ENCODE results near the gene BCL11A. TPM values are rescaled to one million over a fixed set of nuclear protein-coding genes. Genes with fewer than 3 reads are reported as not detected.

Gene BCL11A
- total RNA-seq, 4 donors from 2014 or later: 0.28 to 5.0 (median 1.1) TPM

- ATAC-seq (ENCODE audit: low FRiP score) (no peak), DNase-seq (ENCODE audit: low spot score) (no peak)
- TF ChIP-seq CTCF (IDR thresholded peaks at IDR 0.05): no peak
Observed at GRCh38 chr2:60486067-60486466, 67.4 kb downstream of the BCL11A start.

GRCh38 chr2:60485550-60485949 is 67.9 kb downstream of the BCL11A start:
- ATAC-seq (ENCODE audit: low FRiP score): no peak
- no peak for DNase-seq (ENCODE audit: low spot score)
- TF ChIP-seq CTCF (IDR thresholded peaks at IDR 0.05): no peak

- DNase-seq (ENCODE audit: low spot score) (no peak), ATAC-seq (ENCODE audit: low FRiP score) (no peak)
- no peak for TF ChIP-seq CTCF (IDR thresholded peaks at IDR 0.05)
Observed at GRCh38 chr2:60485055-60485454, 68.4 kb downstream of the BCL11A start.

- DNase-seq (ENCODE audit: low spot score) (no peak), ATAC-seq (ENCODE audit: low FRiP score) (no peak)
- no peak for TF ChIP-seq CTCF (IDR thresholded peaks at IDR 0.05)
Observed at GRCh38 chr2:60484133-60484645, 69.3 kb downstream of the BCL11A start.

- TF ChIP-seq CTCF (IDR thresholded peaks at IDR 0.05): no peak
- ATAC-seq (ENCODE audit: low FRiP score) (no peak), DNase-seq (ENCODE audit: low spot score) (no peak)
Observed at GRCh38 chr2:60483401-60483800, 70.1 kb downstream of the BCL11A start.

GRCh38 chr2:60482222-60482621 is 71.2 kb downstream of the BCL11A start:
- DNase-seq (ENCODE audit: low spot score) (no peak), ATAC-seq (ENCODE audit: low FRiP score) (no peak)
- TF ChIP-seq CTCF (IDR thresholded peaks at IDR 0.05): no peak

GRCh38 chr2:60481257-60481656 is 72.2 kb downstream of the BCL11A start:
- DNase-seq (ENCODE audit: low spot score): no peak
- no peak for TF ChIP-seq CTCF (IDR thresholded peaks at IDR 0.05)
- no peak for ATAC-seq (ENCODE audit: low FRiP score)
